DND-41 (cell line): ENCODE data around the gene MPPE1.

ENCODE experiments used
- CTCF ChIP-seq: IDR thresholded peaks from 2 replicates; pipeline ENCODE4 v1.5.1; 2012; ENCODE audit warnings: borderline replicate concordance, low read length, moderate library complexity, mild to moderate bottlenecking; ENCODE audit not compliant: poor library complexity, severe bottlenecking; ENCODE audit errors: extremely low read depth
- EZH2 ChIP-seq: IDR thresholded peaks from 3 replicates; pipeline ENCODE4 v1.6.1; 2012; ENCODE audit warnings: borderline replicate concordance, low read depth, mild to moderate bottlenecking, moderate library complexity, low read length, inconsistent platforms; ENCODE audit not compliant: severe bottlenecking

- TF ChIP-seq CTCF (no peak), EZH2 (no peak)
These were observed 43.0 kb downstream of the MPPE1 start for GRCh38 chr18:11865071-11865470.
